Fibroblast of skin of left biceps (primary cell): ENCODE measurements around the gene PAQR4.
A peak's percentile ranks its signal among the peaks of the same experiment; 100 is the strongest.
"Not testable (repeated sequence)": the region's sequence is repeated elsewhere in the genome, so short reads cannot be mapped to it uniquely, and the experiment has no call there.

ENCODE experiments used
- DNase-seq, 2 experiments: peaks; one replicate each; pipeline ENCODE4 v3.0.0-alpha.2; 2013; ENCODE audit warnings: low read depth in 2 of 2

The PAQR4 gene

GRCh38 chr16:2968738-2969544 is at the start of gene PAQR4:
PAQR4 (plus strand) TSS chr16:2969348; CDS start chr16:2969675, 327 bp downstream.
- DNase-seq, result peak; percentile 33 to 50

- no peak for DNase-seq
These were observed 49.5 kb upstream of the PAQR4 start for GRCh38 chr16:2919511-2920255.

DNA sequence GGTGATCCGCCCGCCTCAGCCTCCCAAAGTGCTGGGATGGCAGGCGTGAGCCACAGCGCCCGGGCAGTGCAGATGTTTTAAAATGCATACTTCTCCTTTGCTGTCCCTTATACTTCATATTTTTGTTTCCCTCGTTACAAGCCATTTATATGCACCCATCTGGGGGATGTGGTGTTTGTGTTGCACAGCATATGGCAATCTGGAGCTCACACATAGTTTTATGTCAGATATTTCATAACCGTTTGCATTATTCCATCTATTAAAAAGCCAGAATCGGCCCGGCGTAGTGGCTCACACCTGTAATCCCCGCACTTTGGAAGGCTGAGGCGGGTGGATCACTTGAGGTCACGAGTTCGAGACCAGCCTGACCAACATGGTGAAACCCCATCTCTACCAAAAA is 45.7 kb upstream of the PAQR4 start:
- DNase-seq, result no peak

DNA sequence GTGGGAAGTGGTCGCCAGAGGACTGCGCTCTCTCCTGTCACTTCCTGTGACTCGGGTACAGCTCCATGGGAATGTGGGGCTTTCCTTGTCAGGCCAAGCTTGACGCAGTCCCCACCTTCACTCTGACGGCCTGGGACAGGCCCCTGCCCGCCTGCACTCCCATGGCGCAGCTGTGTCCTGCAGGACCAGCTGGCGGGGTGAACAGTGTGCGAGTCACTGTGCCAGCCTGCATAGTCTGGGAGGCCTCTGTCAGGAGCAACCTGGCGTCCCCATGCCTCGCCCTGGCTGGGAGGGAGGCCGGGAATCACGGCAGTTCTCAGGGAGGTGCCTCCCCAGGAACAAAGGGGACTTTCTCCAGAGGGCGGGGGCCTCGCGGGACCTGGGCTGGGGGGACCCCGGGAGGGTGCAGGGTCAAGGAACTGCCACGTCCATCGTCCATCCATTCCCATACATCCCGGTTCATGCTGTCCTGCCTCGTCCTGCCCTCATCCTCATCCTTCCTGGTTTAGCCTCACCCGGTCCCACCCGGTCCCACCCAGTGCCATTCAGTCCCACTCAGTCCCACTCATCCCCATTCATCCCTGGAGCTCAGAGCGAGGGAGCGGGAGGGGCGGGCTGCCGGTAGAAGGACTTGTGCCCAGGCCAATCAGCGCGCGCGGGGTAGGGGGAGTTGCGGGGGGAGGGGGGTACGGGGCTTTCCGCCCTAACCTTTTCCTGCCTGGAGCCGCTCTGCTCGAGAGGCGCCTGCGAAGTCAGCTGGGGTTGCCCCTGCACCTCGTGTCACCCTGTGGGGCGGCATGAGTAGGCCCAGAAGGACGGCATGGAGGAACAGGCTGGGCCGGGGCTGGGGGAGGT is 44.0 kb upstream of the PAQR4 start:
- DNase-seq, result no peak

- no peak for DNase-seq
These were observed 43.0 kb upstream of the PAQR4 start for GRCh38 chr16:2925951-2926649.

- no peak for DNase-seq
These were observed 42.5 kb upstream of the PAQR4 start for GRCh38 chr16:2926650-2926999.

- DNase-seq, result peak in 1 of 2 experiments; percentile 55
These were observed 42.0 kb upstream of the PAQR4 start for GRCh38 chr16:2927010-2927646.

- not testable (repeated sequence) for DNase-seq
These were observed 41.0 kb upstream of the PAQR4 start for GRCh38 chr16:2928151-2928550.

DNA sequence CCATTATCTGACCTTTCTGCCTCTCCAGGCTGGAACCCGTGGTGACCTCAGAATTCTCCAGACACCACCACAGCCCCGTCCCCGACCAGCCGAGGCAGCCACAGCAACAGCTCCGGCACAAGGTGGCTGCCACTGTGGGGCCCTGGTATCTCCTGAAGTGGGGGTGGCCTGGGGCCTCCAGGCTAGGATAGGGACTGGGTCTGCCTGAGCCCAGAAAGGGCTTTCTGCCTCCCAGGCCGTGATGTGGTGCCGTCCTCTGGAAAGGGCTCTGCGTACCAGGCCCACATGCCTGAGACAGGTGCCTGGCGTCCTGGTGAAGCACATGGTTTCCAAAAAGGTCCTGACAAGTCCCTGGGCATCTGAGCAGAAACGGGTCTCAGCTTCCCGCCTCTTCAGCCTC is 40.4 kb upstream of the PAQR4 start:
- no peak for DNase-seq

GRCh38 chr16:2929693-2930092 is 39.5 kb upstream of the PAQR4 start:
- DNase-seq, result no peak

- no peak for DNase-seq
These were observed 38.9 kb upstream of the PAQR4 start for GRCh38 chr16:2930236-2930635.

GRCh38 chr16:2931231-2931914 is 37.8 kb upstream of the PAQR4 start:
- DNase-seq, result not testable (repeated sequence)

- no peak for DNase-seq
These were observed 36.0 kb upstream of the PAQR4 start for GRCh38 chr16:2933136-2933535.

- DNase-seq, result no peak
These were observed 35.4 kb upstream of the PAQR4 start for GRCh38 chr16:2933701-2934100.

DNA sequence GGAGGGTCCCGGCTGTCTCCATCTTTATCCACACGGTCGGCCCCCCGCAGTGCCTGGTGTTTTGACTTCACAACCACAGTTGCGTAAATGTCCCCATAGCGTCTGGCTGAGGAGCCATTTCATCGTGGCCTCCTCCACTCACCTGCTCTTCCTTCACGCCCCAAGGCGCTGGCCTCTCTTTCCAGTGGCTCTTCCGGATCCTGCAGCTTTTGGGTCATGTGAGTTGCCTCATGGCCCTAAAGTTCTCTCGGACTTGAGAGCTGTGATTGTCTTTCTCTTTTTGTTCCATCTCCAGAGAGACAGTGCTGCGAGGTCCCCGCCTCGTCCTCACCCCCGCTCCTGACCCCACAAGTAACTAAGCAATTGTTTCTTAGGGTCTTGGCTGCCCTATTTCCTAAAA is 34.7 kb upstream of the PAQR4 start:
- no peak for DNase-seq

DNA sequence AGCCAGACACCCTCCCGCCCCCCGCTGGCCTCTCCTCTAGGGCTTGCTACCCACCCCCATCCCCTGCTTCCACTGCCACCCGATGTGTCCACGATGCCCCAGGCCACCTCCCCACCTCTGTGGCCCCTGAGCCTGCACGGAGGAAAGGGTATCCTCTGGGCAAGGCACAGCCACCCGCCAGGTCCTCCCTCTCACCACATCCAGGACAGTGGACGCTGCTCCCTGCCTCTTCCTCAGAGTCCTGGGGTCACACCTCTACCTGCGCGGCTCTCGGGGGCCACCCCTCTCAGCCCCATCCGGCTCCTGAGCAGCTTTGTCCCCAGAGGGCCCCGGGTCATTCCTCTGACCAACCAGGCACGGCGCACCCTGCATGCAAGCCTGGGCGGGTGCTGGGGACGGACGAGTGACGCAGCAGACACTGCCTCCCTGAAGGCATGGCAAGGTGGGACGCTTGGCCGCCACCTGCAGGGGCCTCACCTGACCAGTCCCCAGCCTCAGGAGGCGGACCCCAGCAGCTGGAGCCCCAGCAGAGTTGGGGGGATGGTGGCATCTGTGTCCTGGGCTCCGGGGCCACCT is 32.6 kb upstream of the PAQR4 start:
- no peak for DNase-seq

DNA sequence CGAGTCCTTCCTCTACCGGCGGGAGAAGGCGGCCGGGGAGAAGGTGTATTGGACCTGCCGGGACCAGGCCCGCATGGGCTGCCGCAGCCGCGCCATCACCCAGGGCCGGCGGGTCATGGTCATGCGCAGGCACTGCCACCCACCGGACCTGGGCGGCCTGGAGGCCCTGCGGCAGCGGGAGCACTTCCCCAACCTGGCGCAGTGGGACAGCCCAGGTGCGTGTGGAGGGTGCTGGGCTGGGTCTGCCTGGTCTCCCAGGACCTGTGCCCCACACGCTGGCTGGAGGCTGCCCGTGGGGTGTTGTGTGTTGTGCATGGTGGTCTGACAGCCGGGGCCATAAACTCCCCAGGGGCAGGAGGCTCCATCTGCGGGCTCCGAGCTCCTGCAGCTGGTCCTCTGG is 32.0 kb upstream of the PAQR4 start:
- no peak for DNase-seq

DNA sequence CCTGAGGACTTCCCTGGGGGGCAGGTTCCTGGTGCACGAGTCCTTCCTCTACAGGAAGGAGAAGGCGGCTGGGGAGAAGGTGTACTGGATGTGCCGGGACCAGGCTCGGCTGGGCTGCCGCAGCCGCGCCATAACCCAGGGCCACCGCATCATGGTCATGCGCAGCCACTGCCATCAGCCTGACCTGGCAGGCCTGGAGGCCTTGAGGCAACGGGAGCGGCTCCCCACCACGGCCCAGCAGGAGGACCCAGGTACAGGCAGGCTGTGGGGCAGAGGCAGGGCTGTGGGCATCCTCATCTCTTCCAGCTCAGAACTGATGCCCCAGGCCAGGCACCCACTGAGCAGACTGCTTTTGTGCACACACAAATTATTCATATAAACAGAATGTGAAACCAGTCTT is 30.9 kb upstream of the PAQR4 start:
- DNase-seq, result no peak

GRCh38 chr16:2939968-2940367 is 29.2 kb upstream of the PAQR4 start:
- DNase-seq, result no peak

DNA sequence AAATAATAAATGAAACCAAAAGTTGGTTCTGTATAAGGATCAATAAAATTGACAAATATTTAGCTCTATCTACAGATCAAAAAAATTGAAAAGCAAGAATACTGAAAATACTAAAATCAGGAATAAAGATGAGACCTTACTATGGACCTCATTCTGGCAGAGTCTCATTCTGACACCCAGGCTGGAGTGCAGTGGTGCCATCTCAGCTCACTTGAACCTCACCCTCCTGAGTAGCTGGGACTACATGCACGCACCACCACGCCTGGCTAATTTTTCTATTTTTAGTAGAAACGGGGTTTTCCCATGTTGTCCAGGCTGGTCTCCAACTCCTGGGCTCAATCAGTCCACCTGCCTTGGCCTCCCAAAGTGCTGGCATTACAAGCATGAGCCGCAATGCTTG is 27.1 kb upstream of the PAQR4 start:
- DNase-seq, result no peak
